ENCODE results near the gene NRXN2. TPM values are rescaled to one million over a fixed set of nuclear protein-coding genes. Genes with fewer than 3 reads are reported as not detected.

NRXN2 gene
- total RNA-seq, 1 donor from 2014 or later, result 9.8 TPM

DNA sequence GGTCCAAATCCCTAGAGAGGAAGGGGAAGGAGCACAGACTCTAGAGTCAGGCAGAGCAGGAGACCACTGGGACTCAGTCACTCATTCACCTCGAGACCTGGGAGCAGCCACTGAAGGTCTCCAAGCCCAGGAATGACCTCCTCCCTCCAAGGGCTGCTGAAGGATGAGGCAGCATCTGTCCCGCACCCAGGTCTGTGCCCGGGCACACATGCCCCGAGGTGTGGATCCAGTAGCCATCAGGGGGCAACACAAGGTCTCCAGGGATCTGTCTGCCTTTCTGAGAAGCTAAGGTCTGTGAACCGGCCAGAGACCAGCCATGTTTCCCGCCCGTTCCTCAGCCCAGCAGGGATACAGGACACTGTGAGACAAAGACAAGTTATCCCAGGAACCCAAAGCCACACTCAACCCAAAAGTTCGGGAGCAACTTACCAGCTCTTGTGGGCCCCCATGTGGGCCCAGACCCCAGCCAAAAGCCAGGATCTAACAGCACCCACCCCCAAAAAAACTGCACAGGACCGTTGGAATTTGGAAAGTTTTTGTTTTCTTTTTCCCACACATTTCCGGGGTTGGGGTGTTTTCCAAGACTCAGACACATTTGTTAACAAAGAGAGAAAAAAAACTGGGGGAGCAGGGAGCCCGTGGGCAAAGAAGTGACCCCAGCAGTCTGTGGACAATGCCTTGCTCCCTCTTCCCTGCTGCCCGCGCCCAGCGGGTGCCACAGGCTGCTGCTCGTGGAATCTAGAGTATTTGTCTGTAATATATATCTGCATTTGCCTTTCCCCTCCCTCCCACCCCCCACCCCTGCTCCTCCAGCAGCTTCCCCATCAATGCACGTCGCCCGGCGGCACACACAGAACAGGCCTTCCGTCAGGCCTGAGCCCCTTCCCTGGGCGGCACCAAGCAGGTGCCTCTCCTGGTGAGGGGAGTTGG is 117.1 kb downstream of the NRXN2 start:
- Mint-ChIP-seq H3K4me1 (peaks cover 3% of the 10 kb centered on the region), H3K27me3 (ENCODE audit: low read depth) (peaks cover 21% of the 10 kb centered on the region), H3K9me3 (no peaks in the 10 kb centered on the region), H3K4me3 (no peak overlapping the region), H3K36me3 (no peaks in the 10 kb centered on the region), H3K27ac (no peak overlapping the region)
- DNase-seq (ENCODE audit: low spot score in 2 of 2, unreplicated experiment in 2 of 2), result no peak
- no peak for TF ChIP-seq CTCF (IDR thresholded peaks at IDR 0.05; ENCODE audit: unreplicated experiment)

GRCh38 chr11:64605244-64605560 is 117.8 kb downstream of the NRXN2 start:
- no peaks in the 10 kb centered on the region for H3K9me3 Mint-ChIP-seq
- H3K27me3 Mint-ChIP-seq (ENCODE audit: low read depth), result peaks cover 21% of the 10 kb centered on the region
- no peak overlapping the region for H3K4me3 Mint-ChIP-seq
- DNase-seq (ENCODE audit: low spot score in 2 of 2, unreplicated experiment in 2 of 2), result no peak
- H3K36me3 Mint-ChIP-seq, result no peaks in the 10 kb centered on the region
- peaks cover 3% of the 10 kb centered on the region for H3K4me1 Mint-ChIP-seq
- no peak for TF ChIP-seq CTCF (IDR thresholded peaks at IDR 0.05; ENCODE audit: unreplicated experiment)
- no peak overlapping the region for H3K27ac Mint-ChIP-seq

GRCh38 chr11:64604458-64605243 is 118.3 kb downstream of the NRXN2 start:
- no peak for DNase-seq (ENCODE audit: low spot score in 2 of 2, unreplicated experiment in 2 of 2)
- no peak for TF ChIP-seq CTCF (IDR thresholded peaks at IDR 0.05; ENCODE audit: unreplicated experiment)
- H3K36me3 Mint-ChIP-seq, result no peaks in the 10 kb centered on the region
- peaks cover 18% of the 10 kb centered on the region for H3K27me3 Mint-ChIP-seq (ENCODE audit: low read depth)
- H3K27ac Mint-ChIP-seq, result no peak overlapping the region
- peaks cover 3% of the 10 kb centered on the region for H3K4me1 Mint-ChIP-seq
- H3K9me3 Mint-ChIP-seq, result no peaks in the 10 kb centered on the region
- H3K4me3 Mint-ChIP-seq, result no peak overlapping the region

GRCh38 chr11:64603411-64604110 is 119.4 kb downstream of the NRXN2 start:
- H3K4me3 Mint-ChIP-seq, result no peak overlapping the region
- TF ChIP-seq CTCF (IDR thresholded peaks at IDR 0.05; ENCODE audit: unreplicated experiment), result no peak
- H3K36me3 Mint-ChIP-seq, result no peaks in the 10 kb centered on the region
- peaks cover 1% of the 10 kb centered on the region for H3K4me1 Mint-ChIP-seq
- H3K27ac Mint-ChIP-seq, result no peak overlapping the region
- peaks cover 15% of the 10 kb centered on the region for H3K27me3 Mint-ChIP-seq (ENCODE audit: low read depth)
- no peaks in the 10 kb centered on the region for H3K9me3 Mint-ChIP-seq
- DNase-seq (ENCODE audit: low spot score in 2 of 2, unreplicated experiment in 2 of 2), result no peak

- Mint-ChIP-seq H3K27ac (no peak overlapping the region), H3K4me1 (no peaks in the 10 kb centered on the region), H3K9me3 (no peaks in the 10 kb centered on the region), H3K4me3 (no peak overlapping the region), H3K27me3 (ENCODE audit: low read depth) (peaks cover 12% of the 10 kb centered on the region), H3K36me3 (no peaks in the 10 kb centered on the region)
- DNase-seq (ENCODE audit: low spot score in 2 of 2, unreplicated experiment in 2 of 2), result no peak
- TF ChIP-seq CTCF (IDR thresholded peaks at IDR 0.05; ENCODE audit: unreplicated experiment), result no peak
These were observed 120.4 kb downstream of the NRXN2 start for GRCh38 chr11:64602466-64603070.
